Karpas-422 (cell line): ENCODE data around the gene SCAMP5. TPM values are rescaled to one million over a fixed set of nuclear protein-coding genes. Genes with fewer than 3 reads are reported as not detected.

Experiments used
- DNase-seq: peaks from one replicate; pipeline ENCODE4 v3.0.0-alpha.2; 2015
- H2AFZ ChIP-seq: fragments of 200-600 bp; sonication (generic); 2 replicates; pipeline ENCODE4 v1.6.1; 2014; ENCODE audit warnings: antibody characterized with exemption, low read length, mixed read lengths
- H3K27ac ChIP-seq: fragments of 200-600 bp; sonication (generic); 2 replicates; pipeline ENCODE4 v1.5.1; 2014; ENCODE audit warnings: mild to moderate bottlenecking, low read length, moderate library complexity
- H3K27me3 ChIP-seq: fragments of 200-600 bp; sonication (generic); 2 replicates; pipeline ENCODE4 v1.6.1; 2014; ENCODE audit warnings: low read length, mixed read lengths
- H3K36me3 ChIP-seq: fragments of 200-600 bp; sonication (generic); 2 replicates; pipeline ENCODE4 v1.6.1; 2014; ENCODE audit warnings: low read length, mixed read lengths; ENCODE audit not compliant: insufficient read depth
- H3K4me1 ChIP-seq: fragments of 200-600 bp; sonication (generic); 2 replicates; pipeline ENCODE4 v1.6.1; 2014; ENCODE audit warnings: mild to moderate bottlenecking, low read length, mixed read lengths
- H3K4me2 ChIP-seq: fragments of 200-600 bp; sonication (generic); 2 replicates; pipeline ENCODE4 v1.6.1; 2014; ENCODE audit warnings: low read length, low read depth, mild to moderate bottlenecking; ENCODE audit not compliant: poor library complexity, severe bottlenecking
- H3K4me3 ChIP-seq: fragments of 200-600 bp; sonication (generic); 2 replicates; pipeline ENCODE4 v1.5.1; 2014; ENCODE audit warnings: mild to moderate bottlenecking, antibody characterized with exemption, low read length, mixed read lengths
- H3K79me2 ChIP-seq: fragments of 200-600 bp; sonication (generic); 2 replicates; pipeline ENCODE4 v1.6.1; 2014; ENCODE audit warnings: mild to moderate bottlenecking, low read length, mixed read lengths
- H3K9ac ChIP-seq: fragments of 200-600 bp; sonication (generic); 2 replicates; pipeline ENCODE4 v1.6.0; 2014; ENCODE audit warnings: low read length
- H3K9me2 ChIP-seq: fragments of 200-600 bp; sonication (generic), shearing (Covaris generic); replicated peaks from 2 replicates; pipeline ENCODE4 v1.6.0; 2014; ENCODE audit warnings: mild to moderate bottlenecking, low read length, moderate library complexity; ENCODE audit not compliant: insufficient read depth
- H3K9me3 ChIP-seq: fragments of 300-700, 200-600 bp; sonication (generic); 2 replicates; pipeline ENCODE4 v1.6.1; 2014; ENCODE audit warnings: low read length, mixed read lengths
- H4K20me1 ChIP-seq: fragments of 200-600 bp; sonication (generic); 2 replicates; pipeline ENCODE4 v1.6.1; 2014; ENCODE audit warnings: mild to moderate bottlenecking, antibody characterized with exemption, low read length, low read depth; ENCODE audit not compliant: insufficient read depth
- total RNA-seq: library from RNA; depleted of rRNA; stranded (reverse); fragments of >200 nt; shearing (Covaris generic); gene quantifications from 2 replicates; pipeline ENCODE4 v1.2.3, GENCODE V29; 2014; ENCODE audit warnings: low replicate concordance

Gene SCAMP5
- total RNA-seq, 1 experiment from 2014 or later, result 54.0 TPM

- no peak for DNase-seq
- Histone ChIP-seq H3K79me2 (no peaks in the 10 kb centered on the region), H3K4me2 (no peak overlapping the region), H3K9me2 (no peaks in the 10 kb centered on the region), H4K20me1 (peaks cover 70% of the 10 kb centered on the region), H3K27me3 (no peaks in the 10 kb centered on the region), H2AFZ (no peak overlapping the region), H3K27ac (no peak overlapping the region), H3K36me3 (peaks cover 13% of the 10 kb centered on the region; the same call in 1 of the 2 replicates), H3K9ac (no peak overlapping the region), H3K4me3 (no peak overlapping the region), H3K4me1 (peaks cover 30% of the 10 kb centered on the region), H3K9me3 (no peaks in the 10 kb centered on the region)
Measured at GRCh38 chr15:75048394-75048793, 53.0 kb downstream of the SCAMP5 start.

GRCh38 chr15:75049392-75049791, 54.0 kb downstream of the SCAMP5 start:
- Histone ChIP-seq H2AFZ (no peak overlapping the region), H3K27ac (no peak overlapping the region), H3K36me3 (peaks cover 11% of the 10 kb centered on the region; the same call in 1 of the 2 replicates), H3K4me2 (no peak overlapping the region), H3K79me2 (no peaks in the 10 kb centered on the region), H3K9me2 (no peaks in the 10 kb centered on the region), H3K9me3 (no peaks in the 10 kb centered on the region), H4K20me1 (peaks cover 60% of the 10 kb centered on the region), H3K4me3 (no peak overlapping the region), H3K27me3 (no peaks in the 10 kb centered on the region), H3K9ac (no peak overlapping the region), H3K4me1 (peaks cover 22% of the 10 kb centered on the region)
- DNase-seq, result no peak

- Histone ChIP-seq H3K9me3 (no peaks in the 10 kb centered on the region), H2AFZ (no peak overlapping the region), H3K79me2 (no peaks in the 10 kb centered on the region), H3K27ac (no peak overlapping the region), H4K20me1 (peaks cover 51% of the 10 kb centered on the region), H3K27me3 (no peaks in the 10 kb centered on the region), H3K36me3 (peaks cover 9% of the 10 kb centered on the region; the same call in 1 of the 2 replicates), H3K4me3 (no peak overlapping the region), H3K4me2 (no peak overlapping the region), H3K9ac (no peak overlapping the region), H3K9me2 (no peaks in the 10 kb centered on the region), H3K4me1 (peaks cover 21% of the 10 kb centered on the region)
- DNase-seq, result no peak
Measured at GRCh38 chr15:75050283-75050682, 54.9 kb downstream of the SCAMP5 start.

DNA sequence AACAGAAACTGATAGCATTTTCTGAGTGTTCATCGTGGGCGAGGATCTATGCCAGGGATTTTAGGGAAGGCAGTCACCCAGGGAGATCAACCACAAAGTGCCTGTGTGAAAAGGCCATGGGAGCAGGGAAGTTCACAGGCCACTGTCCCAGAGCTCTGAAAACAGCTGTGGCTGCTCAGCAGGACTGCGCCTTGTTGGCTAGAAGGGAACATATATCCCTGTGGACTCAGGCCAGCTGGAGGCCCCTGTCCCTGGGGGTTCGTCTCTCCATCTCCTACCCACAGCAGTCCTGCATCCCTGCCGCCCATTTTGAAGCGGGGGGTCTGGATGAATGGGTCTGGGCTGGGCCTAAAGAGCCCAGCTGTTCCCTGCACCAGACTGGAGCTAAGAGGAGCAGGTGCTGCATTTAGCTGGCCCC, 55.8 kb downstream of the SCAMP5 start:
- no peak overlapping the region for H3K4me2 ChIP-seq
- no peaks in the 10 kb centered on the region for H3K9me3 ChIP-seq
- H3K36me3 ChIP-seq, result peaks cover 9% of the 10 kb centered on the region; the same call in 1 of the 2 replicates
- H3K9ac ChIP-seq, result no peak overlapping the region
- H3K27me3 ChIP-seq, result no peaks in the 10 kb centered on the region
- H3K4me3 ChIP-seq, result no peak overlapping the region
- H3K27ac ChIP-seq, result no peak overlapping the region
- H4K20me1 ChIP-seq, result peaks cover 45% of the 10 kb centered on the region
- no peaks in the 10 kb centered on the region for H3K9me2 ChIP-seq
- H3K79me2 ChIP-seq, result no peaks in the 10 kb centered on the region
- DNase-seq, result no peak
- H2AFZ ChIP-seq, result no peak overlapping the region
- peaks cover 16% of the 10 kb centered on the region for H3K4me1 ChIP-seq

DNA sequence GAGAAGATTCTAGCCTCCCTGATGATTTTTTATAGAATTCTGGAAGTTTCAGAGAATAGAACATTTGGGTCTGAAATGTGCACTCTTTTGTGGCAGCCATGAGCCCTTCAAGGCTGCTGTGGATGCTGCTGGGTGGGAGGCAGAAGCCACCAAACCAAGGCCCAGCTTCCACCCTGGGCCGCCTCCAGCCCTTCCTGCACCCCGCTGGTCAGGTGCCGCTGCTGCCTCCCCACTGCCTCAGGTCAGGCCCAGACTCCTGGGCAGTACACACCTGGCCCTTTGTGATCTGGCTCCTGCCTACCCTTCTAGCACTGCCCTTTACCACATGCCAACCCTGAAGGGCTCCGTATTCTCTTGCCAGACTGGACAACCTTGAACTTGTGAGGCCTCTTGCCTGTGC, 56.3 kb downstream of the SCAMP5 start:
- peaks cover 9% of the 10 kb centered on the region; the same call in 1 of the 2 replicates for H3K36me3 ChIP-seq
- H3K4me3 ChIP-seq, result no peak overlapping the region
- no peak for DNase-seq
- no peaks in the 10 kb centered on the region for H3K9me3 ChIP-seq
- no peaks in the 10 kb centered on the region for H3K79me2 ChIP-seq
- no peaks in the 10 kb centered on the region for H3K27me3 ChIP-seq
- H3K27ac ChIP-seq, result no peak overlapping the region
- no peak overlapping the region for H3K4me2 ChIP-seq
- peaks cover 42% of the 10 kb centered on the region for H4K20me1 ChIP-seq
- H3K4me1 ChIP-seq, result peaks cover 11% of the 10 kb centered on the region
- no peak overlapping the region for H2AFZ ChIP-seq
- no peaks in the 10 kb centered on the region for H3K9me2 ChIP-seq
- H3K9ac ChIP-seq, result no peak overlapping the region

DNA sequence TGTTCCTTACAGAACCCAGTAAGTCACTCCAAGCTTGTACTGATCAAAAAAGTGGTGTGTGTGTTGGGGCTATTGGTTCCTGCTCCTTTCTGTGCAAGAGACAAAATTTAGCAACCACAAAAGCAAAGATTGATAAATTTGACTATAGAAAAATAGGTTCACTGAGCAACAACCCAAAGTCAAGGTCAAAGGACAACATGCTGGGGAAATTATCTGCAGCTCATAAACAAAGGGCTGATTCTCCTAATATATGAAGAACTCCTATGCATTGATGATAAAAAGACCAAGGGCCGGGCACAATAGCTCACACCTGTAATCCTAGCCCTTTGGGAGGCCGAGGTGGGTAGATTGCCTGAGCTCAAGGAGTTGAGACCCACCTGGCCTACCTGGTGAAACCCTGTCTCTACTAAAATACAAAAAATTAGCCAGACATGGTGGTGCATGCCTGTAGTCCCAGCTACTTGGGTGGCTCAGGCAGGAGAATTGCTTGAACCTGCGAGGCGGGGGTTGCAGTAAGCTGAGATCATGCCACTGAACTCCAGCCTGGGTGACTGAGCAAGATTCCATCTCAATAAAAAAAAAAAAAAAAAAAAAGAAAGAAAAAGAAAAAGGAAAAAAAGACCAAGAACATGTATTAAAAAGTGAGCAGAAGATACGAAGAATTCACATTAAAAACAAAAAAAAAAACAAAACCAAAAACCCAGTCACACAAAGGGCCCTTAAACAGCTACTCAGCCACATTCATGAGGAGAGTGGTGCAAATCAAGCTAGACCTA, 57.8 kb downstream of the SCAMP5 start:
- H3K9me3 ChIP-seq, result no peaks in the 10 kb centered on the region
- H3K79me2 ChIP-seq, result no peaks in the 10 kb centered on the region
- H3K27ac ChIP-seq, result no peak overlapping the region
- peaks cover 29% of the 10 kb centered on the region for H4K20me1 ChIP-seq
- H3K4me3 ChIP-seq, result no peak overlapping the region
- no peak for DNase-seq
- no peaks in the 10 kb centered on the region for H3K4me1 ChIP-seq
- H2AFZ ChIP-seq, result no peak overlapping the region
- no peaks in the 10 kb centered on the region for H3K9me2 ChIP-seq
- no peak overlapping the region for H3K9ac ChIP-seq
- H3K36me3 ChIP-seq, result peaks cover 4% of the 10 kb centered on the region; the same call in 1 of the 2 replicates
- no peaks in the 10 kb centered on the region for H3K27me3 ChIP-seq
- H3K4me2 ChIP-seq, result no peak overlapping the region

- Histone ChIP-seq H3K9me3 (no peaks in the 10 kb centered on the region), H3K27ac (no peak overlapping the region), H3K9me2 (no peaks in the 10 kb centered on the region), H3K36me3 (peaks cover 4% of the 10 kb centered on the region; the same call in 1 of the 2 replicates), H3K4me2 (no peak overlapping the region), H3K9ac (no peak overlapping the region), H3K4me1 (no peaks in the 10 kb centered on the region), H3K79me2 (no peaks in the 10 kb centered on the region), H4K20me1 (peaks cover 23% of the 10 kb centered on the region), H3K4me3 (no peak overlapping the region), H3K27me3 (no peaks in the 10 kb centered on the region), H2AFZ (no peak overlapping the region)
- no peak for DNase-seq
Measured at GRCh38 chr15:75053748-75054125, 58.4 kb downstream of the SCAMP5 start.

GRCh38 chr15:75054172-75054897, 59.0 kb downstream of the SCAMP5 start:
- H3K4me2 ChIP-seq, result no peak overlapping the region
- no peaks in the 10 kb centered on the region for H3K4me1 ChIP-seq

More at GRCh38 chr15:75054172-75054897, 59.0 kb downstream of the SCAMP5 start:
- no peaks in the 10 kb centered on the region for H3K27me3 ChIP-seq
- H3K9me3 ChIP-seq, result no peaks in the 10 kb centered on the region
- H2AFZ ChIP-seq, result no peak overlapping the region
- DNase-seq, result no peak
- no peaks in the 10 kb centered on the region for H3K79me2 ChIP-seq
- H3K36me3 ChIP-seq, result peaks cover 2% of the 10 kb centered on the region; the same call in 1 of the 2 replicates
- H3K9ac ChIP-seq, result no peak overlapping the region
- H4K20me1 ChIP-seq, result peaks cover 17% of the 10 kb centered on the region; the same call in 1 of the 2 replicates
- H3K9me2 ChIP-seq, result no peaks in the 10 kb centered on the region
- H3K27ac ChIP-seq, result no peak overlapping the region
- H3K4me3 ChIP-seq, result no peak overlapping the region
